ENCODE results near the gene EDA.

EDA gene

GRCh38 chrX:70026851-70027200 lies 410.9 kb downstream of the EDA start:
- no peak for DNase-seq (ENCODE audit: low read depth)

GRCh38 chrX:70029863-70030262 lies 413.9 kb downstream of the EDA start:
- DNase-seq (ENCODE audit: low read depth): no peak

GRCh38 chrX:70030301-70030767 lies 414.4 kb downstream of the EDA start:
- peak; percentile 45 for DNase-seq (ENCODE audit: low read depth)

GRCh38 chrX:70032792-70033191 lies 416.9 kb downstream of the EDA start:
- no peak for DNase-seq (ENCODE audit: low read depth)

DNA sequence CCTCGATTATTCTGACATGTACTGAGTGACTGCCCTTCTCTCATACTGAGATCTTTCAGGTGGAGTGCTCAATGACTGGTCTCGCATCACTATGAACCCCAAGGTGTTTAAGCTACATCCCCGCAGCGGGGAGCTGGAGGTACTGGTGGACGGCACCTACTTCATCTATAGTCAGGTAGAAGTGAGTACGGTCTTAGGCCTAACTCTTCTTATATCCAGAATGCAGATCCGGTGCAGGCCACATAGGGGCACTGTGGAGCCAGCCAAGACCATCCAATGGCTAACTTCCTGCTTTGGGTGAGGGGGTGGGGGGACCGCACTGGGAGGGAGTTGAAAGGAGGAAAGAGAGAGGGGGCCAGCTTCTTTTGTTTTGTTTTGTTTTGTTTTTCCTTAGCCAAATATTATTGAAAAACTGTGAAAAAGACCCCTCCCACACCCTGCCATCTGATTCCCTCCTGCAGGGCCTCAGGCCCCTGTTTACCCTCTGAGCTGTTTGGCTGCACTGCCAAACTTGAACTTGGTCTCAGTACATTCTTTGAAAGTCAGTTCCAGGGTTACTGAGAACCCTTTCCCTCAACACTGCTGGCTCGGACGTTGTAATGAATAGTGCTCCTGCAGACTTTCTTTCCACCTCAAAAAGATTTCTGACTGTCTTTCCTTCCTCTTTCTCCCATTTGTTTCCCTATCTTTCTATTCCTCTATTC lies 417.6 kb downstream of the EDA start:
- no peak for DNase-seq (ENCODE audit: low read depth)

GRCh38 chrX:70034646-70035045 lies 418.7 kb downstream of the EDA start:
- no peak for DNase-seq (ENCODE audit: low read depth)

DNA sequence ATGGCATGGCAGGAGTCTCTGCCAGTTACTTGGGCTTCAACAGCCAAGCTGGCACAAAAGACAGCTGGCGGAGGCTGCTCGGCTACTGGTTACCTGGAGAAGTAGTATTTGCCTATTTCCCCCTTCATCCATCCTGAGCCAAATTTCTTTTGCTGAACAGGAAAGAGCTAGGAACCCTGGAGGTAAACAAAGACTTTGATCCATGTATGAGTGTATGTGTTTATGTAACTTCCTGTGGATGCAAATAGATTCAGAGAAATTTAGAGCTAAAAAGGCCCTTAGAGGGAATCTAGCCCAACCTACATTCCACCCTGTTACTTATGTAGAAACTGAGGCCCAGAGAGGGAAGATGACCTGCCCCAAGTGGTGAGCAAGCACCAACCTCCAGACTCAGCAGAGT lies 422.6 kb downstream of the EDA start:
- DNase-seq (ENCODE audit: low read depth): no peak

DNA sequence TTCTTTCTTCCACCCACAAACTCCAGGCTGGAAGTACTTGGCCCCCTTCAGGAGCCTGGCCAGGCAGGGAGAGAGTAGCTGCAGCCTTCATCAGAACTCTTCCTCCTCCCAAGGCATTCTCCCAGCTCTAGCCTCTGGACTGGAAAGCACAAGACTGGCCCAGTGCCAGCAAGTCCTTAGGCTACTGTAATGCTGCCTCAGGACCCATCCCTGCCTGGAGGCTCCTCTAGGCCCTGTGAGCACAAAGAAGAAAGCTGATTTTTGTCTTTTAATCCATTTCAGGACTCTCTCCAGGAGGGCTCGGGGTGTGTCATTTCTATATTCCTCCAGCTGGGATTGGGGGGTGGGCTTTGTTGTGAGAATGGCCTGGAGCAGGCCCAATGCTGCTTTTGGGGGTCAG lies 423.0 kb downstream of the EDA start:
- no peak for DNase-seq (ENCODE audit: low read depth)

DNA sequence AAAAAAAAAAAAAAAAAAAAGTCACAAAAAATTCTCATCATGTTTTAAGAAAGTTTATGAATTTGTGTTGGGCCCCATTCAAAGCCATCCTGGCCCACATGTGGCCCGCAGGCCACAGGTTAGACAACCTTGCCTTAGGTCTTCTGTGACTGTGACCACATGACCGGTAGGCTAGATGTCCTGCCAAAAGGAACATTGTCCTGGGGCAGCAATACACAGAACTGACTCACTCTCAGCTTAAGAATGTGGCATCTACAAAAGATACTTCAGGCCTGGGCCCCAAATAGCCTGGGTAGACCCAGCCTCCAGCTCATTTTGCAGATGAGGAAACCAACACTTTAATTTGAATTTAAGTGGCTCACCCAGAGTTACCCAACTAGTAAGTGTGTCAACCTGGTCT lies 423.8 kb downstream of the EDA start:
- no peak for DNase-seq (ENCODE audit: low read depth)

- no peak for DNase-seq (ENCODE audit: low read depth)
Observed at GRCh38 chrX:70041993-70042392, 426.1 kb downstream of the EDA start.

- DNase-seq (ENCODE audit: low read depth): no peak
Observed at GRCh38 chrX:70042399-70043371, 426.8 kb downstream of the EDA start.

DNA sequence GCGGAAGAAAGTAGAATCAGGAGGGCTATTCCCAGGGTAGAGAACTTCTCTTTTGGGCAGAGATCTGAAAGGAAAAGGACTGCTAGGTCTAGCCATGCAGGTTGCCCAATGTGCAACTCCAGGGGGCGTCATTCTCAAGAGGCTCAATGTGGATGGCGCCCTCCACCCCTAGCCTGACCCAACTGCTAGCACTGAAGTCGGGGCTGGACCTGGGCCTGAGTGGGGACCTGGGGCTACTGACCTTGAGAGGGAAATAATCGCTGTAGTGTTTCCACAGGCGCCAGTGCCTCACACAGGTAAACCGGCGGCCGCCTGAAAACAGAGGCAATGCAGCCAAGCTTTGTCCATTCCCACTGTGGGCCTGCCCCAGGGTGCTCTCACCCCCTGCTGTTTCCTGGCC lies 427.8 kb downstream of the EDA start:
- DNase-seq (ENCODE audit: low read depth): no peak

DNA sequence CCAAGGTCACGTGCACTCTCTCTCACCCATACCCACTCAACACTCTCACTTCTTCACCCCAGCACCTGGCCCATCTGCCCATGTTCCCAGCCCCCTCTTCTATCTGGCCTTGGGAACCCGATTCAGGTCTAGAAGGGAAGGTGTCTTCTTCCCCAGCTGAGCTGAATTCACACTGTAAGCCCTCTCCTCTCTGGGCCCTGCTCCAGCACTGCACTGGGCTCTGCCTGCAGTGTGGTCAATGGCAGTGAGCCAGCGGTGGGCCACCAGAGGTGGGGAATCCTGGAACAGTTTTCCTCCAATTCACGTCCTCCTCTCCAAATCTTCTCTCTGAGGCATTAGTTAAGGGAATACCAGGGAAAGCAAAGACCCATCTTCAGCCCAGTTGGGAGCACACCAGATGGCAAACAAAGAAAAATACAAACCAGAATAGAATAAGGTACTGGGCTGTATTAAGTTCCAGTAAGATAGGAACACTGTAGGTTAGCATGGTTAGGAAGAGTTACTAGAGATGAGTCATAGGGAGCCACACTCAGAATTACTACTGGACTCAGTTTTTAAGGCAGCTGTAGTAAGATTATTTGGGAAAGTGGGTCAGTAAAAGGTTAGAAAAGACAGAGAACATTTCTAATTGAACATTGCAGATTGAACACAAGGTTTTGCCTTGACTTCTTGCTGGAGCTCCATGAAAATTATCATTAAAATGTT lies 428.8 kb downstream of the EDA start:
- peak; percentile 32 for DNase-seq (ENCODE audit: low read depth)

DNA sequence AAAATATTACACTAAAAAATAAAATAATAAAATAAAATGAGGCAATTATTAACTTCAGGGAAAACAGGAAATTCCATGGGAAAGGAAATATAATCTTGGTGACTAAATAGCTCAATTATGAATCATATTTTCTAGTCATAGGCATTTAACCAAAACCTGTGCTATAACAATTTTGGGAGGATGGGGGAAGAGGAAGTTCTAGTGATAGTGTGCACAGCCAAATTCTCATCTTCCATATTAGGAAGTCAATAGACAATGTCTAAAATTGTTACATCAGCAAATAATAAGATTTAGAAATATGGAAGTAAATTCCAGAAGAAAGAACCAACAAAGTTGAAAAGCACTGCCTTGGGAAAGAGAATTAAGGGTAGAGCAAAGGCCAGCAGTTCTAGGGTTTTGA lies 431.1 kb downstream of the EDA start:
- no peak for DNase-seq (ENCODE audit: low read depth)

- no peak for DNase-seq (ENCODE audit: low read depth)
Observed at GRCh38 chrX:70049406-70049805, 433.5 kb downstream of the EDA start.

GRCh38 chrX:70049925-70050324 lies 434.0 kb downstream of the EDA start, which contains the start of gene AWAT2:
Gene AWAT2 (minus strand): TSS chrX:70049938. CDS start chrX:70049932, 6 bp downstream.
- no peak for DNase-seq (ENCODE audit: low read depth)

- DNase-seq (ENCODE audit: low read depth): no peak
Observed at GRCh38 chrX:70052895-70053615, 437.1 kb downstream of the EDA start.

DNA sequence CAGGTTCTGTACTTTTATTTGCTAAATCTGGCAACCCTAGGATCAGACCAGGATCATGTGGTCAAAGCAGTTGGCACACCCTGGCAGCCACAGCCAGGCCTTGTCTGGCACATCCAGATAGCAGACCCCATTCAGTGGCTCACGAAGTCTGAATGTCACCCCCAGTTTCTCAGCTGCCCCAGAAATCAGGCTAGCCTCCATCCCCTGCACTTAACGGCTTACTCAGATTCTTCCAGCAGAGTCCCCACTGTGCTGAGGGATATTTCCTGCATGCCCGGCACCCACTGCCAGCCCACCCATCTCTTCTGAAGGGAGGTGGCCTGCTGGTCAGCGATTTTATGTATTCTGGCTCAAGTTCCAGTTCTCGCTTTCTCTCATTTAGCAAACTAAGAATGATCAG lies 438.5 kb downstream of the EDA start:
- DNase-seq (ENCODE audit: low read depth): no peak

GRCh38 chrX:70062076-70062475 lies 446.2 kb downstream of the EDA start, which contains the start of gene OTUD6A:
Gene OTUD6A (plus strand): TSS chrX:70062457. CDS start chrX:70062525, 68 bp downstream.
- DNase-seq (ENCODE audit: low read depth): no peak

DNA sequence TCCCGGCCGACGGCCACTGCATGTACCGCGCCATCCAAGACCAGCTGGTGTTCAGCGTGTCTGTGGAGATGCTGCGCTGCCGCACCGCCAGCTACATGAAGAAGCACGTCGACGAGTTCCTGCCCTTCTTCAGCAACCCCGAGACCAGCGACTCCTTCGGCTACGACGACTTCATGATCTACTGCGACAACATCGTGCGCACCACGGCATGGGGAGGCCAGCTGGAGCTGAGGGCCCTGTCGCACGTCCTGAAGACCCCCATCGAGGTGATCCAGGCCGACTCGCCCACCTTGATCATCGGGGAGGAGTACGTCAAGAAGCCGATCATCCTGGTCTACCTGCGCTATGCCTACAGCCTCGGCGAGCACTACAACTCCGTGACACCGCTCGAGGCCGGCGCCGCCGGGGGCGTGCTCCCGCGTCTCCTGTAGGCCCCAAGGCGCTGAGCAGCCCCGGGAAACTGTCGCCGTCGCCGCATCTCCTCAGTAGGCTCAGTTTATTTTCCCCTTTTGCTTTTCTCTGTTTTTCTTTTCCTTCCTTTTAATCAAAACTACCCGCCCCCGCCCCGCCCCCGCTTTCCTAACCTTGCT lies 447.1 kb downstream of the EDA start:
- DNase-seq (ENCODE audit: low read depth): no peak

DNA sequence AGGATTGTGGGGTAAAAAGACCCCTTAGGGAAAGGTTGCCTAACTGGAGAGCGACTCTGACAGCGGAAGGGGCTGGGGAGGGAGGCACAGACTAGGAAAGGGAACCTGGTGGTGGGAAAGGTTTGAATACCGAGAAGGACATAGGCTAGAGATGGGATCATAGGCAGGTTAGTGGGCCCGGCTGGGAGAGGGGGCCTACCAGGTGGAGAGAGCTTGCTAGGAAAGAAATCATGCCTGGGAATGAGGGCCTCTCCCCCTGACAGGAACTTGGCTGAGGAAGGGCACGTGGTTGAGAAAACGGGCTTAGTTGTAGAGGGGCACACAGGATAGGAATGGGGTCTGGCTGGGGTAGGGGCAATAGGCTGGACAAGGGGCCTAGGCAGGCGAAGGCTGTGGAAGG lies 450.7 kb downstream of the EDA start:
- no peak for DNase-seq (ENCODE audit: low read depth)
